ENCODE measurements around the gene ABCG2. TPM values are rescaled to one million over a fixed set of nuclear protein-coding genes. Genes with fewer than 3 reads are reported as not detected.
A peak's percentile ranks its signal among the peaks of the same experiment; 100 is the strongest.

Gene ABCG2
- total RNA-seq, 1 donor from 2014 or later = under 0.01 TPM

DNA sequence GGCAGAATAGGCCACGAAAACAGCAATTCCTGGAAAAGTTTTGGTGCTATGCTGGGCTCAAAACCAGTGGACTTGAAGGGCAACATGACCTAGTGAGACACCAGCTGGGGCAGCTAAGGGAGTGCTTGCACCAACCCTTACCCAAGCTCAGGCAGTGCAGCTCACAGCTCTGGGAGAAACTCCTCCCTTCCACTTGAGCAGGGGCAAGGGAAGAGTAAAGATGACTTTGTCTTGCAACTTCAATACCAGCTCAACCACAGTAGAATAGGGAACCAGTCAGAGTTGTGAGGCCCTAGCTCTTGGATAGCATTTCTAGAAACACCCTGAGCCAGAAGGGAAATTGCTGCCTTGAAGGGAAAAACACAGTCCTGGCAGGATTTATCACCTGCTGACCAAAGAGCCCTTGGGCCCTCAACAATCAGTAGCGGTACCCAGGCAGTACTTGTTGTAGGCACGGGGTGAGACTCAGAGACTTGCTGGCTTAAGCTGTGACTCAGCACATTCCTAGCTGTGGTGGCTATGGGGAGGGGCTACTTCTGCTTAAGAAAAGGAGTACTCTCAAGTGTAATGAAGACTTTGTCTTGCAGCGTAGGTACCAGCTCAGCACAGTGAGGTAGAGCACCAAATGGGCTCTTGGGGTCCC is 19.7 kb upstream of the ABCG2 start:
- FAIRE-seq (peak; percentile 89), DNase-seq (ENCODE audit: low read depth) (peak; percentile 93)
- Histone ChIP-seq H3K27me3 (ENCODE audit: control insufficient read depth, insufficient read depth, low read length) (no peaks in the 10 kb centered on the region), H3K36me3 (ENCODE audit: control insufficient read depth, insufficient read depth, low read length) (no peaks in the 10 kb centered on the region), H3K4me3 (ENCODE audit: low read depth, low read length) (no peak overlapping the region)
- TF ChIP-seq, protein P1, sequence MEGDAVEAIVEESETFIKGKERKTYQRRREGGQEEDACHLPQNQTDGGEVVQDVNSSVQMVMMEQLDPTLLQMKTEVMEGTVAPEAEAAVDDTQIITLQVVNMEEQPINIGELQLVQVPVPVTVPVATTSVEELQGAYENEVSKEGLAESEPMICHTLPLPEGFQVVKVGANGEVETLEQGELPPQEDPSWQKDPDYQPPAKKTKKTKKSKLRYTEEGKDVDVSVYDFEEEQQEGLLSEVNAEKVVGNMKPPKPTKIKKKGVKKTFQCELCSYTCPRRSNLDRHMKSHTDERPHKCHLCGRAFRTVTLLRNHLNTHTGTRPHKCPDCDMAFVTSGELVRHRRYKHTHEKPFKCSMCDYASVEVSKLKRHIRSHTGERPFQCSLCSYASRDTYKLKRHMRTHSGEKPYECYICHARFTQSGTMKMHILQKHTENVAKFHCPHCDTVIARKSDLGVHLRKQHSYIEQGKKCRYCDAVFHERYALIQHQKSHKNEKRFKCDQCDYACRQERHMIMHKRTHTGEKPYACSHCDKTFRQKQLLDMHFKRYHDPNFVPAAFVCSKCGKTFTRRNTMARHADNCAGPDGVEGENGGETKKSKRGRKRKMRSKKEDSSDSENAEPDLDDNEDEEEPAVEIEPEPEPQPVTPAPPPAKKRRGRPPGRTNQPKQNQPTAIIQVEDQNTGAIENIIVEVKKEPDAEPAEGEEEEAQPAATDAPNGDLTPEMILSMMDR (IDR thresholded peaks at IDR 0.05; ENCODE audit: insufficient read depth, low read length, severe bottlenecking) = no peak

DNA sequence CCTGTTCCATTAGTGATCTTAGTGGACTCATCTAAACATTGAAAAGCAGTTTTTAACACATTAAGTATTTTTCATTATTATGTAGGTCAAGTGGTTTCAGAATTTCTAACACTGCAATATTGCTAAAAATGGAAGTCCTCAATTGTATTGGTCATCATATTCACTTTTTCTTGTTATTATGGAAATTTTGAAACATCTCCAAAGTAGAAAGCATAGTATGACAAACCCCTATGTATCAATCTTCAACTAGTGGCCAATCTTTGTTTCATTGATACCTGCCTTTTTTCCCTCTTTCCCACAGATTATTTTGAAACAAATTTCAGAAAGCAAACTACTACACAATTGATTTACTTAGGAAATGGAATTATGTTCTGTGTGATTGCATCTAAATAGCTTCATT is 14.5 kb upstream of the ABCG2 start:
- TF ChIP-seq, protein P1 (IDR thresholded peaks at IDR 0.05; ENCODE audit: insufficient read depth, low read length, severe bottlenecking) = no peak
- no peak for FAIRE-seq

DNA sequence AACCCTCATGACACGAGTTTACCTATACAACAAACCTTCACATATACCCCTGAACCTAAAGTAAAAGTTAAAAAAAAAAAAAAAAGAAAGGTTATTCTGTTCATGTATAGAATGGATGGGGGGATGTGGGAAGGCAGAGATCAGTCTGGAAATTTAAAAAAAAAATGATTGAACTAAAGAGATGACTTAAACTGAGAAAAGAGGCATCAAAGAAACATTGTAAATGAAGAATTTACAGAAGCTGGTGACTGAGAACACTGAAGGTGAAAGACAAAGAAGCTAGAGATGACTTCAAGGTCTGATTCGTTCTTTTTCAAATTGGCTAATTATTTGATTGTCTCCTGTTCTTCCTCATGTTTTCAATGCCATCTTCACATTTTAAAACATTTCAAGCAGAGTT is 12.8 kb upstream of the ABCG2 start:
- H3K4me3 ChIP-seq (ENCODE audit: low read depth, low read length) = no peak overlapping the region
- FAIRE-seq = no peak
- TF ChIP-seq, protein P1 (IDR thresholded peaks at IDR 0.05; ENCODE audit: insufficient read depth, low read length, severe bottlenecking) = no peak

More for the DNA sequence above, 14.5 kb upstream of the ABCG2 start:
- no peak for DNase-seq (ENCODE audit: low read depth)
- Histone ChIP-seq H3K4me3 (ENCODE audit: low read depth, low read length) (no peak overlapping the region), H3K27me3 (ENCODE audit: control insufficient read depth, insufficient read depth, low read length) (no peaks in the 10 kb centered on the region), H3K36me3 (ENCODE audit: control insufficient read depth, insufficient read depth, low read length) (no peaks in the 10 kb centered on the region)

DNA sequence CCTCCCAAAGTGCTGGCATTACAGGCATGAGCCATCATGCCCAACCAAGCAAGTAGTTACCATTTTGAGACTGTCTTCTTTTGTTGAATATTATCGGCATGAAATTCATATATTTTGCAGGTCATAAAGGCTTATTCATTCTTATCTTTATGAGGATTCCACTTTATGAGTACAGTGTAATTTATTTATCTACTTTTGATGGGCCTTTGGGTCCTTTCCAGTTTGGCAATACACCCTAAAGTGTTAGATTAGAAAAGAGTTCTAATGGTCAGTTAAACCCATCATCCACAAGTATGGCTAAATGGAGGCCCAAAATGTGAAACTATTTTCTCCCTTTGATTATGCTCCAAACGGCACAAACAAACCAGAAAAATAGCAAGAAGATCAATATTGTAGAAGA is 10.9 kb upstream of the ABCG2 start:
- FAIRE-seq = no peak
- TF ChIP-seq, protein P1 (IDR thresholded peaks at IDR 0.05; ENCODE audit: insufficient read depth, low read length, severe bottlenecking) = no peak

More for the DNA sequence above, 12.8 kb upstream of the ABCG2 start:
- no peak for DNase-seq (ENCODE audit: low read depth)
- H3K27me3 ChIP-seq (ENCODE audit: control insufficient read depth, insufficient read depth, low read length) = no peaks in the 10 kb centered on the region
- no peaks in the 10 kb centered on the region for H3K36me3 ChIP-seq (ENCODE audit: control insufficient read depth, insufficient read depth, low read length)

DNA sequence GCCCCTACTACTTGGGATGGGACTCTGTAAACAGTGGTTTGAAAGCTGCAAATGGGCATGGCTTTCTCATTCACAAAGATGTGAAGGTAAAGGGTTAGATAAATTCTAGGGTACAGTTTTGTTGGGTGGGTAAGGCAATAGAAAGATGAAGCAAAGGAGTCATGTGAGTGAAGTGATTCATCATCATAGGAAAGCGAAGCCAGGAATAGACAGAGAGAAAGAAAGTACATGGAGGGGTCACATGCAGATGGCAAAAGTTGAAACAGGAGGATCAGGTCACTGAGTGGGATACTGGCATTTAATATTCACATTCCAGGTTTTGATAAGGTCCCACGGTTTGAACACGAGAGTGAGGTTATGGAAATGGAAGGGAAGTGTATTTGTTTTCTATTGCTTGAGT is 8.2 kb upstream of the ABCG2 start:
- no peaks in the 10 kb centered on the region for H3K27me3 ChIP-seq (ENCODE audit: control insufficient read depth, insufficient read depth, low read length)
- TF ChIP-seq, protein P1 (IDR thresholded peaks at IDR 0.05; ENCODE audit: insufficient read depth, low read length, severe bottlenecking) = no peak
- DNase-seq (ENCODE audit: low read depth) (no peak), FAIRE-seq (no peak)
- H3K36me3 ChIP-seq (ENCODE audit: control insufficient read depth, insufficient read depth, low read length) = no peaks in the 10 kb centered on the region
- no peak overlapping the region for H3K4me3 ChIP-seq (ENCODE audit: low read depth, low read length)

More for the DNA sequence above, 10.9 kb upstream of the ABCG2 start:
- Histone ChIP-seq H3K4me3 (ENCODE audit: low read depth, low read length) (no peak overlapping the region), H3K27me3 (ENCODE audit: control insufficient read depth, insufficient read depth, low read length) (no peaks in the 10 kb centered on the region), H3K36me3 (ENCODE audit: control insufficient read depth, insufficient read depth, low read length) (no peaks in the 10 kb centered on the region)
- DNase-seq (ENCODE audit: low read depth) = no peak

DNA sequence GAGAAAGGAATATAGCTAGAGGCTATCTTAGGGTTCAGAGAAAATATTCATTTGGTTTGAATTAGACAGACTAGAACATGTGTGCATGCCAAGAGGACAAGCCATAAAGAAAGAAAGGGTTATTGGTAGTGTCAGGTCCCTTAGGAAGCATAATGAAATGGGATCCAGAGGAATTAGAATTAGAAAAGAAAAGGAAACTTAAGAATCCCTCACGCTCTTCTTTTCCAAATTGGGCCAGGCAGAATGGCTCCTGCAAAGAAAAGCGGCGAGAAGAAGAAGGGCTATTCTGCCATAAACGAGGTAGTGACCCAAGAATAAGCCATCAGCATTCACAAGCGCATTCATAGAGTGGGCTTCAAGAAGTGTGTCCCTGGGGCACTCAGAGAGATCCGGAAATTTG is 4.9 kb upstream of the ABCG2 start:
- TF ChIP-seq, protein P1 (IDR thresholded peaks at IDR 0.05; ENCODE audit: insufficient read depth, low read length, severe bottlenecking) = no peak
- Histone ChIP-seq H3K27me3 (ENCODE audit: control insufficient read depth, insufficient read depth, low read length) (no peaks in the 10 kb centered on the region), H3K36me3 (ENCODE audit: control insufficient read depth, insufficient read depth, low read length) (no peaks in the 10 kb centered on the region), H3K4me3 (ENCODE audit: low read depth, low read length) (no peak overlapping the region)
- no peak for DNase-seq (ENCODE audit: low read depth)
- FAIRE-seq = no peak

Measured in bronchial epithelial cell (primary cell).